Parietal lobe (tissue), 1 donor: ENCODE data around the gene LRRC70. TPM values are rescaled to one million over a fixed set of nuclear protein-coding genes. Genes with fewer than 3 reads are reported as not detected.

Experiments
- total RNA-seq: library from RNA; depleted of rRNA; stranded (reverse); fragments of >200 nt; gene quantifications from one replicate; pipeline ENCODE4 v1.2.3, GENCODE V29; 2014

The LRRC70 gene, protein sequence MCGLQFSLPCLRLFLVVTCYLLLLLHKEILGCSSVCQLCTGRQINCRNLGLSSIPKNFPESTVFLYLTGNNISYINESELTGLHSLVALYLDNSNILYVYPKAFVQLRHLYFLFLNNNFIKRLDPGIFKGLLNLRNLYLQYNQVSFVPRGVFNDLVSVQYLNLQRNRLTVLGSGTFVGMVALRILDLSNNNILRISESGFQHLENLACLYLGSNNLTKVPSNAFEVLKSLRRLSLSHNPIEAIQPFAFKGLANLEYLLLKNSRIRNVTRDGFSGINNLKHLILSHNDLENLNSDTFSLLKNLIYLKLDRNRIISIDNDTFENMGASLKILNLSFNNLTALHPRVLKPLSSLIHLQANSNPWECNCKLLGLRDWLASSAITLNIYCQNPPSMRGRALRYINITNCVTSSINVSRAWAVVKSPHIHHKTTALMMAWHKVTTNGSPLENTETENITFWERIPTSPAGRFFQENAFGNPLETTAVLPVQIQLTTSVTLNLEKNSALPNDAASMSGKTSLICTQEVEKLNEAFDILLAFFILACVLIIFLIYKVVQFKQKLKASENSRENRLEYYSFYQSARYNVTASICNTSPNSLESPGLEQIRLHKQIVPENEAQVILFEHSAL
- 8.5 TPM for total RNA-seq

DNA sequence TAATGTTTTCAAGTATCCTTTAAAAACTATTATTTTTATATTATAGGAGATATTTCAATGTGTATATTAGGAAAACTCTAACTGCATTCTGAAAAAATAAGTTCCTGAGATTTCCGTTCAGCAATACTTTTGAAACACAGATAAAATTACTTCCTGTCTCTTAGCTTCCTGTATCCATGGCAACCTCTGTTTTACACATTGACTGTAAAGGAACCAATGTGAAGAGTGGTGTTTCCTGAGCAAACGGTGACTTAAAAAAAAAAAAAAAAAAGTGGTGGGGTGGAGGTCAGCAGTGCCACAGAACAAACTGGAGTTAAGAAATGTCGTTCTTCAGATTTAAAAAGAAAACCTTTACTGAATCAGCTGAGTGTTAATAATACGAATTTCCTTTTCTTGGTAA is at the start of gene LRRC70:
Gene LRRC70 (plus strand): TSS at position 280 of the 400 bp plus-strand sequence. CDS start 620 bp downstream, outside the sequence.

Other genes starting within 250 kb of the LRRC70 start
- 17.8 TPM for gene DIMT1, start 174.9 kb upstream of the LRRC70 start, total RNA-seq
- gene IPO11, start 166.1 kb upstream of the LRRC70 start, total RNA-seq, result 42.3 TPM